Pancreas (tissue), 10 donors: ENCODE results near the gene PYY. TPM values are rescaled to one million over a fixed set of nuclear protein-coding genes. Genes with fewer than 3 reads are reported as not detected.

Experiments used
- ATAC-seq, 4 donors: fragments of 200-7000 bp; cut with Tn5 transposase; one replicate each; pipeline versions ENCODE4 v1.8.0 to v1.9.1; 2020; ENCODE audit warnings: mild to moderate bottlenecking in 4 of 4, moderate library complexity in 4 of 4
- DNase-seq, 6 donors: peaks; one replicate each; pipeline ENCODE4 v3.0.0-alpha.2; 2020
- FAIRE-seq: peaks from 2 replicates; lab custom pipeline; 2012; peaks lifted over from hg19 to GRCh38; lab: Jason Lieb, UNC
- H3K27ac ChIP-seq, 4 donors: fragments of 200-600 bp; sonication (generic); 1 replicate in 3 of 4; 2 replicates in 1 of 4; pipeline versions ENCODE4 v1.5.0 to v1.8.0; 2020
- H3K27me3 ChIP-seq, 4 donors: fragments of 200-600 bp; one replicate each; pipeline ENCODE4 v1.8.0; 2021
- H3K36me3 ChIP-seq, 3 donors: fragments of 200-600 bp; sonication (generic) in 1 of 3; one replicate each; pipeline versions ENCODE4 v1.5.0 to v1.8.0; 2020 to 2021
- H3K4me1 ChIP-seq, 3 donors: fragments of 200-600 bp; one replicate each; pipeline ENCODE4 v1.8.0; 2021
- H3K4me3 ChIP-seq, 4 donors: fragments of 200-600 bp; sonication (generic) in 2 of 4; one replicate each; pipeline versions ENCODE4 v1.5.0 to v1.8.0; 2020 to 2021
- H3K9me3 ChIP-seq, 4 donors: fragments of 200-600 bp; one replicate each; pipeline ENCODE4 v1.8.0; 2021
- CTCF ChIP-seq, 4 donors: fragments of 200-600 bp; sonication (generic) in 3 of 4; IDR thresholded peaks; one replicate each; pipeline versions ENCODE4 v1.5.0 to v1.8.0; 2021; ENCODE audit warnings: antibody characterized with exemption in 4 of 4
- WGBS, 2 donors: extraction: QIAGEN DNeasy Blood & Tissue Kit; methylation state at CpG; one replicate each; pipeline ENCODE4 v1.1.7; 2013; 5-methylcytosine and 5-hydroxymethylcytosine counted together
- intact Hi-C, 3 donors: fragments of 100-400 bp; cut with DNase I; formaldehyde crosslinking; loops; one replicate each; pipeline versions ENCODE4 v1.11.1 to v1.14.2; 2022
- polyA plus RNA-seq, 2 donors: library from polyadenylated mRNA; stranded (reverse); fragments of 200-250 nt; gene quantifications; one replicate each; pipeline ENCODE4 v1.2.3, GENCODE V29; 2013
- total RNA-seq, 6 donors: library from RNA; stranded (reverse); fragmentation: NEBNext Ultra II Directional in 4 of 6; extraction: Animal tissue kit (Norgen Biotek cat#: 25700) in 4 of 6; gene quantifications; one replicate each; pipeline versions ENCODE4 v1.2.1 to v1.2.4, GENCODE V29; 2021 to 2023
- donor health status: healthy with polysubstance abuse.
- donor health status: DM: no; HTN: no; CAD: no; lungs with moderate emphysema.
- donor health status: DM: no; HTN: no; CAD: no.
- donor health status: control.
- donor health status: control.
- donor health status: Bipolar disorder and iron deficiency.
- donor health status: DM: yes; HTN: yes; CAD: no.
- donor health status: DM: no; HTN: no; CAD: no.
- donor health status: DM: no; HTN: no; CAD: no.
- donor health status: DM: yes; HTN: yes; CAD: no.

PYY gene
- under 1 TPM in 2 of 6 donors, not detected in 4; 0.35 to 0.49 TPM for total RNA-seq
- 1 to 10 TPM in 1 of 2 donors, under 1 TPM in 1; 0.66 to 1.1 TPM for polyA plus RNA-seq

- peaks cover 0 to 22% (median 2%) of the 10 kb centered on the region in 4 donors for H3K27me3 ChIP-seq
- no peak within 1 kb of the TSS for H3K4me3 ChIP-seq
- no peaks in the 10 kb centered on the region for H3K4me1 ChIP-seq
- ATAC-seq, result no peak
- DNase-seq, result no peak
- no peak within 1 kb of the TSS for H3K27ac ChIP-seq
- no peaks in the 10 kb centered on the region for H3K9me3 ChIP-seq
- intact Hi-C loops, result no loop called here
- H3K36me3 ChIP-seq, result no peaks in the 10 kb centered on the region
- TF ChIP-seq CTCF (IDR thresholded peaks at IDR 0.05), result no peak
- FAIRE-seq, result no peak
- 64 to 66% methylated on average over 10 to 11 of the region's 11 CpGs for WGBS, 2 donors
Measured at GRCh38 chr17:43953746-43954145, at the start of gene PYY. PYY (minus strand) TSS chr17:43953940; CDS start chr17:43953483, 457 bp downstream.

- no peaks in the 10 kb centered on the region for H3K9me3 ChIP-seq
- WGBS, 2 donors, result 68 to 78% methylated on average over 9 of the region's 9 CpGs
- H3K4me1 ChIP-seq, result peaks cover 0 to 16% (median 7%) of the 10 kb centered on the region in 3 donors
- H3K4me3 ChIP-seq, result no peak overlapping the region
- TF ChIP-seq CTCF (IDR thresholded peaks at IDR 0.05), result no peak
- ATAC-seq (no peak), FAIRE-seq (no peak), DNase-seq (no peak)
- peaks cover 0 to 11% (median 2%) of the 10 kb centered on the region in 4 donors for H3K27me3 ChIP-seq
- intact Hi-C loops, result no loop called here
- H3K27ac ChIP-seq, result no peak overlapping the region
- no peaks in the 10 kb centered on the region for H3K36me3 ChIP-seq
Measured at GRCh38 chr17:44002141-44002848, 48.6 kb upstream of the PYY start.

- intact Hi-C loops, result no loop called here
- H3K27ac ChIP-seq, result no peak overlapping the region
- peaks cover 0 to 11% (median 2%) of the 10 kb centered on the region in 4 donors for H3K27me3 ChIP-seq
- H3K4me3 ChIP-seq, result no peak overlapping the region
- TF ChIP-seq CTCF (IDR thresholded peaks at IDR 0.05), result no peak
- peaks cover 0 to 16% (median 5%) of the 10 kb centered on the region in 3 donors for H3K4me1 ChIP-seq
- FAIRE-seq (no peak), ATAC-seq (no peak), DNase-seq (no peak)
- 51 to 54% methylated on average over 2 of the region's 2 CpGs for WGBS, 2 donors
- no peaks in the 10 kb centered on the region for H3K36me3 ChIP-seq
- H3K9me3 ChIP-seq, result no peaks in the 10 kb centered on the region
Measured at GRCh38 chr17:44001461-44001920, 47.8 kb upstream of the PYY start.

GRCh38 chr17:44000871-44001460 is 47.2 kb upstream of the PYY start:
- DNase-seq, result no peak
- peaks cover 0 to 11% (median 2%) of the 10 kb centered on the region in 4 donors for H3K27me3 ChIP-seq
- intact Hi-C loops, result no loop called here
- H3K9me3 ChIP-seq, result no peaks in the 10 kb centered on the region
- no peak overlapping the region for H3K4me3 ChIP-seq
- no peak for ATAC-seq
- WGBS, 2 donors, result 58 to 63% methylated on average over 6 of the region's 6 CpGs
- H3K4me1 ChIP-seq, result peaks cover 0 to 12% (median 5%) of the 10 kb centered on the region in 3 donors
- H3K36me3 ChIP-seq, result no peaks in the 10 kb centered on the region
- no peak for FAIRE-seq
- H3K27ac ChIP-seq, result no peak overlapping the region
- TF ChIP-seq CTCF (IDR thresholded peaks at IDR 0.05), result no peak
